Retinal pigment epithelial cell (primary cell): ENCODE data around the gene ZNF511.

Experiments
- DNase-seq: peaks from one replicate; pipeline ENCODE4 v3.0.0-alpha.2; 2010; ENCODE audit warnings: low read depth
- H3K4me3 ChIP-seq: 2 replicates; pipeline ENCODE4 v1.5.1; 2011; ENCODE audit warnings: mild to moderate bottlenecking, low read length, control low read depth, moderate library complexity
- TF ChIP-seq, protein P1 (sequence below): conservative IDR thresholded peaks from 2 replicates; pipeline ENCODE4 v1.5.1; 2011; ENCODE audit warnings: low read depth, low read length, control low read depth, inconsistent platforms

ZNF511 gene

DNA sequence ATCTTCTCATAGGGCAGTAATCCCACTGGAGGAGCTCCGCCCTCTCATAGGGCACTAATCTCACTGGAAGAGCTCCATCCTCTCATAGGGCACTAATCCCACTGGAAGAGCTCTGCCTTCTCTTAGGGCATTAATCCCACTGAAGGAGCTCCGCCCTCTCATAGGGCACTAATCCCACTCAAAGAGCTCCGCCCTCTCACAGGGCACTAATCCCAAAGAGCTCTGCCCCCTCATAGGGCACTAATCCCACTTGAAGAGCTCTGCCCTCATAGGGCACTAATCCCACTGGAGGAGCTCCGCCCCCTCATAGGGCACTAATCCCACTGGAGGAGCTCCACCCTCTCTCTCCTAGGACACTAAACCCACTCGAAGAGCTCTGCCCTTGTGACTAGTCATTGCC is 52.5 kb downstream of the ZNF511 start:
- no peak overlapping the region for H3K4me3 ChIP-seq
- TF ChIP-seq, protein P1, sequence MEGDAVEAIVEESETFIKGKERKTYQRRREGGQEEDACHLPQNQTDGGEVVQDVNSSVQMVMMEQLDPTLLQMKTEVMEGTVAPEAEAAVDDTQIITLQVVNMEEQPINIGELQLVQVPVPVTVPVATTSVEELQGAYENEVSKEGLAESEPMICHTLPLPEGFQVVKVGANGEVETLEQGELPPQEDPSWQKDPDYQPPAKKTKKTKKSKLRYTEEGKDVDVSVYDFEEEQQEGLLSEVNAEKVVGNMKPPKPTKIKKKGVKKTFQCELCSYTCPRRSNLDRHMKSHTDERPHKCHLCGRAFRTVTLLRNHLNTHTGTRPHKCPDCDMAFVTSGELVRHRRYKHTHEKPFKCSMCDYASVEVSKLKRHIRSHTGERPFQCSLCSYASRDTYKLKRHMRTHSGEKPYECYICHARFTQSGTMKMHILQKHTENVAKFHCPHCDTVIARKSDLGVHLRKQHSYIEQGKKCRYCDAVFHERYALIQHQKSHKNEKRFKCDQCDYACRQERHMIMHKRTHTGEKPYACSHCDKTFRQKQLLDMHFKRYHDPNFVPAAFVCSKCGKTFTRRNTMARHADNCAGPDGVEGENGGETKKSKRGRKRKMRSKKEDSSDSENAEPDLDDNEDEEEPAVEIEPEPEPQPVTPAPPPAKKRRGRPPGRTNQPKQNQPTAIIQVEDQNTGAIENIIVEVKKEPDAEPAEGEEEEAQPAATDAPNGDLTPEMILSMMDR = no peak

DNA sequence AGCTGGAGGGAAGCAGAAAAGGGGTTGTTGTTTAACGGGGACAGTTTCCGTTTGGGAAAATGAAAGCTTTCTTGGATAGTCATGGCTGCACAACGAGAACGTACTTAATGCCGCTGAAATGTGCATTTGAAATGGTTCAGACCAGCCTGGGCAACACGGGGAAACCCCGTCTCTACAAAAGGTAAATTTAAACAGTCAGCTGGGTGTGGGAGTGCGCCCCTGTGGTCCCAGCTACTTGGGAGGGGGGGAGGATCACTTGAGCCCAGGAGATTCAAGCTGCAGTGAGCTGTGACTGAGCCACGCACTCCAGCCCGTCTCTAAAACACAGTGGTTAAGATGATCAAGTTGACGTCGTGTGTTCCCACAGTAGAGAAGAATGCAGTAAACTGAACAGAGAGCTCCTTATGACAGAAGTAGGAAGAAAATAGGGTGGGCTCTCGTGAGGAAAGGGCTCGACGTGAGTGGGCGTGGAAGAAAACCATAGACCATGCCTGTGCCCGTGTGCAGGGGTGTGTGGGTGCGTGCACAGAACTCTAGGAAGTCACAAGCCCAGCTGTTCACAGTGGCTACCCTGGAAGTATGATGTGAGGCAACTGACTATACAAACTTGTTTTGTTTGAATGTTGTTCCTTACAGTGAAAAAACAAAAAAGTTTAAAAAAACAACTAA is 53.2 kb downstream of the ZNF511 start:
- no peak for DNase-seq
- TF ChIP-seq, protein P1 = no peak
- no peak overlapping the region for H3K4me3 ChIP-seq

More for the DNA sequence above, 52.5 kb downstream of the ZNF511 start:
- DNase-seq = no peak
